ENCODE results near the gene RAB3A.

- TF ChIP-seq YY1 (IDR thresholded peaks at IDR 0.05; ENCODE audit: extremely low read depth, insufficient replicate concordance, low read depth, low read length) = no peak
- TF ChIP-seq POLR2A (IDR thresholded peaks at IDR 0.05; ENCODE audit: borderline replicate concordance, extremely low read depth, insufficient read depth, insufficient read length) = no peak
- no peak for TF ChIP-seq POLR2AphosphoS5 (IDR thresholded peaks at IDR 0.05; ENCODE audit: low read depth, low read length)
- no peak for TF ChIP-seq CTCF (IDR thresholded peaks at IDR 0.05 in 2 of 3, conservative IDR thresholded peaks at IDR 0.05 in 1 of 3; ENCODE audit: borderline replicate concordance in 1 of 3, insufficient read depth in 1 of 3, low read depth in 2 of 3, low read length in 2 of 3)
- TF ChIP-seq CEBPB (IDR thresholded peaks at IDR 0.05; ENCODE audit: low read depth) = no peak
Measured at GRCh38 chr19:18173054-18173571, 30.7 kb downstream of the RAB3A start.
